GM13977 (cell line): ENCODE measurements around the gene DENND1B.

Experiments
- DNase-seq: peaks from one replicate; pipeline ENCODE4 v3.0.0; 2012; ENCODE audit warnings: low spot score
- CTCF ChIP-seq: IDR thresholded peaks from 2 replicates; pipeline ENCODE4 v1.5.1; 2012; ENCODE audit warnings: mild to moderate bottlenecking, control low read depth; ENCODE audit not compliant: insufficient read depth; ENCODE audit errors: extremely low read depth, missing control alignments
- in situ Hi-C: fragments of 300-500 bp; cut with MboI; formaldehyde crosslinking; loops from one replicate; pipeline ENCODE4 v1.12.0; 2022; ENCODE audit warnings: low sequenced_read_pairs, low pct_unique_long_range_greater_than_20kb, mixed read lengths, inconsistent platforms; ENCODE audit not compliant: unreplicated experiment

Gene DENND1B

GRCh38 chr1:197807739-197808453 is 32.6 kb upstream of the DENND1B start:
- TF ChIP-seq CTCF: no peak
- no peak for DNase-seq
- in situ Hi-C loops: no loop called here

DNA sequence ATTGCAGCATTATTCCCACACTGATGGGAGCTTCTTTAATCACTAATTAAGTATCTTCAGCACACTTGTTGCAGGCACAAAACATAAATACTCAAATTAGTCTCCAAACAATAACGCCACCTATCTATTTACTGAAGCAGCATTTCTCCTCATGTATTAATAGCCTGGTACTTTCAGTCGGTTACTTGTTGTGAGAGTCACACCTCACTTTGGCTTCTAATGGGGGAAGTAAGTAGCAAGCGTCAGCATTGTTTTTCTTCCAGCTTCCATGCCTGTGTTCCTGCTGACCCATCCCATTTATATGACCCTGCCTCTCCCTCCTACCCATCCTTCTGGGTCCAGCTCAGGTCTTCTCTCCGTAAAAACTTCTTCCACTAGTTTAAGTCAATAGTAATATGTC is 31.9 kb upstream of the DENND1B start:
- DNase-seq: peak; percentile 48
- no peak for TF ChIP-seq CTCF
- in situ Hi-C loops: no loop called here

- TF ChIP-seq CTCF: no peak
- in situ Hi-C loops: no loop called here
- DNase-seq: no peak
Measured at GRCh38 chr1:197806718-197807117, 31.4 kb upstream of the DENND1B start.

GRCh38 chr1:197801684-197802083 is 26.4 kb upstream of the DENND1B start:
- in situ Hi-C loops: no loop called here
- DNase-seq: no peak
- TF ChIP-seq CTCF: no peak

- DNase-seq: no peak
- in situ Hi-C loops: no loop called here
- TF ChIP-seq CTCF: no peak
Measured at GRCh38 chr1:197801111-197801482, 25.8 kb upstream of the DENND1B start.

- no peak for TF ChIP-seq CTCF
- in situ Hi-C loops: no loop called here
- no peak for DNase-seq
Measured at GRCh38 chr1:197800379-197801110, 25.3 kb upstream of the DENND1B start.
